T-helper 1 cell (primary cell): ENCODE measurements around the gene MYEF2.

Experiments
- DNase-seq, 5 donors: peaks; one replicate each; pipeline ENCODE4 v3.0.0-alpha.2; 2012 to 2020

Gene MYEF2

GRCh38 chr15:48085591-48085930 is 92.5 kb downstream of the MYEF2 start:
- no peak for DNase-seq

DNA sequence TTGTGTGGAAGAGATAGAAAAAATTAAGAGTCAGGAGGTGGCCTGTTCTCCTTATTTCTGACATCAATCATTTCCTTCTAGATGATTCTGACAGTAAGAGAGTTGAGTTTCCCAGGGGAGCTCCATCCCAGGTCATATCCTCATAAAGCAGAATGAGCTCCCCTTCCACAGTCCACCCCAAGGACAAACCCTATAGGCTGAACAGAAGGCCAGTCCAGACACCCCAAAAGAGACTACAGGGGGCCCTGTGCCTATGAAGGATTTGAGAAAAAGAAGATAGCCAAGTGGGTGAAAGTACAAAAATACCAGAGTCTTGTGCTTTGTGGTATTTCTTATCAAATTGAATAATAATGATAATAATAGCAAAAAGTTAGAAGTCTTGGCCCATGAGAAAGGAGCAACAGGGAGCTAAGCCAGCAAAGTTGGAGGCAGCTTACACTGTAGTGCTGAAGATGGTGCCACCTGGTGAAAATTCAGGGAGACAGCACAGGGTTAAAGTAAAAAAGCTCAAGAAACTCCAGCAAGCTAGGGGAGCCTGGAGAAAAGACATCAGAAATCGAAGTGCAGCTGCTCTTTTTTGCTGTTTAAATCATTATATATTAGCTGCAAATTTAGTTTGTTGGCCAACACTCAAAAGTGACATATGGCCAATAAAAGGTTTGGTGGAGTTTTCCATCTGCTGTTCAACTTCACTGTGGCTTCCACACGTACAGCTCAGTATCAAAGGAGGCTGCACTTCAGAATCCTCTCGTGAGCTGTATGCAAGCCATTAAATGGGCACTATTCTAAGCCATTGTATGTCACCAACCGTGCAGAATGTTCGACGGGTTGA is 93.1 kb downstream of the MYEF2 start:
- DNase-seq: no peak
